HS-27A (cell line): ENCODE data around the gene TRMT13.

Experiments
- DNase-seq: peaks from one replicate; pipeline ENCODE4 v3.0.0-alpha.2; 2012; ENCODE audit warnings: low read depth, missing footprints

TRMT13 gene

GRCh38 chr1:100132566-100133477 is at the start of gene TRMT13, which contains the start of gene SASS6:
Gene TRMT13, plus strand, starts transcription at chr1:100133163. Its CDS starts 6 bp downstream, at chr1:100133169.
Gene SASS6, minus strand, starts transcription at chr1:100132930. Its CDS starts 116 bp downstream, at chr1:100132814.
- DNase-seq, result peak; percentile 94

- DNase-seq, result no peak
These were observed 45.6 kb upstream of the TRMT13 start for GRCh38 chr1:100087396-100087795.

- DNase-seq, result no peak
These were observed 43.9 kb upstream of the TRMT13 start for GRCh38 chr1:100089082-100089481.

GRCh38 chr1:100090471-100090870 is 42.5 kb upstream of the TRMT13 start:
- DNase-seq, result no peak

- DNase-seq, result peak; percentile 14
These were observed 32.8 kb upstream of the TRMT13 start for GRCh38 chr1:100100202-100100601.

- no peak for DNase-seq
These were observed 31.4 kb upstream of the TRMT13 start for GRCh38 chr1:100101564-100101963.

- DNase-seq, result no peak
These were observed 25.3 kb upstream of the TRMT13 start for GRCh38 chr1:100107696-100108095.

- no peak for DNase-seq
These were observed 23.4 kb upstream of the TRMT13 start for GRCh38 chr1:100109554-100110066.

GRCh38 chr1:100115524-100115923 is 17.4 kb upstream of the TRMT13 start:
- DNase-seq, result no peak

- no peak for DNase-seq
These were observed 10.8 kb upstream of the TRMT13 start for GRCh38 chr1:100122177-100122576.

- no peak for DNase-seq
These were observed 5.7 kb upstream of the TRMT13 start for GRCh38 chr1:100127226-100127625.

GRCh38 chr1:100130552-100131077 is 2.3 kb upstream of the TRMT13 start:
- no peak for DNase-seq

- no peak for DNase-seq
These were observed 1.3 kb upstream of the TRMT13 start for GRCh38 chr1:100131623-100132022.

- DNase-seq, result no peak
These were observed 1.9 kb downstream of the TRMT13 start for GRCh38 chr1:100134872-100135271.

- no peak for DNase-seq
These were observed 4.6 kb downstream of the TRMT13 start for GRCh38 chr1:100137602-100138001.

GRCh38 chr1:100141192-100141591 is 8.2 kb downstream of the TRMT13 start:
- DNase-seq, result no peak

GRCh38 chr1:100142343-100142742 is 9.4 kb downstream of the TRMT13 start:
- no peak for DNase-seq

GRCh38 chr1:100145116-100145515 is 12.2 kb downstream of the TRMT13 start:
- DNase-seq, result no peak

- DNase-seq, result no peak
These were observed 14.0 kb downstream of the TRMT13 start for GRCh38 chr1:100146958-100147357.

GRCh38 chr1:100147875-100148274 is 14.9 kb downstream of the TRMT13 start:
- no peak for DNase-seq

GRCh38 chr1:100151679-100152078 is 18.7 kb downstream of the TRMT13 start:
- no peak for DNase-seq

GRCh38 chr1:100152271-100152670 is 19.3 kb downstream of the TRMT13 start:
- DNase-seq, result no peak

- DNase-seq, result no peak
These were observed 29.9 kb downstream of the TRMT13 start for GRCh38 chr1:100162881-100163280.
